H1 (cell line): ENCODE results near the gene MRM1. TPM values are rescaled to one million over a fixed set of nuclear protein-coding genes. Genes with fewer than 3 reads are reported as not detected.

Experiments
- CTCF ChIA-PET: fragments of 300-600 bp; sonication (Branson Sonifier 250); formaldehyde crosslinking; loops from one replicate; lab custom pipeline; 2021; ENCODE audit not compliant: partially characterized antibody; lab: Charles Lee
- POLR2A ChIA-PET: fragments of 300-600 bp; sonication (Branson Sonifier 250); formaldehyde crosslinking; loops from one replicate; lab custom pipeline; 2021; ENCODE audit warnings: inconsistent platforms; ENCODE audit not compliant: partially characterized antibody; lab: Charles Lee
- DNase-seq, 2 experiments: peaks; one replicate each; pipeline versions ENCODE4 v3.0.0 to v3.0.0-alpha.2; 2010 to 2022; ENCODE audit warnings: low spot score in 2 of 2, low read depth in 1 of 2, mixed read lengths in 1 of 2
- FAIRE-seq: peaks from 2 replicates; lab custom pipeline; 2011; peaks lifted over from hg19 to GRCh38; lab: Jason Lieb, UNC
- H2AFZ ChIP-seq: 2 replicates; pipeline ENCODE4 v1.8.1; 2012; ENCODE audit warnings: low read length, inconsistent platforms
- H2AK5ac ChIP-seq: 2 replicates; pipeline ENCODE4 v1.6.1; 2013; ENCODE audit warnings: low read depth, low read length
- H2BK120ac ChIP-seq: replicated peaks from 2 replicates; pipeline ENCODE3; 2013; ENCODE audit warnings: low read depth, low read length, inconsistent platforms
- H2BK12ac ChIP-seq: 2 replicates; pipeline ENCODE4 v1.6.1; 2013; ENCODE audit warnings: low read depth, low read length
- H2BK15ac ChIP-seq: 2 replicates; pipeline ENCODE4 v1.6.1; 2013; ENCODE audit warnings: low read length
- H2BK20ac ChIP-seq: 2 replicates; pipeline ENCODE4 v1.6.1; 2013; ENCODE audit warnings: low read length
- H2BK5ac ChIP-seq: 2 replicates; pipeline ENCODE4 v1.6.1; 2013; ENCODE audit warnings: low read depth, low read length
- H3K14ac ChIP-seq: 2 replicates; pipeline ENCODE4 v1.6.1; 2013; ENCODE audit warnings: inconsistent platforms; ENCODE audit not compliant: insufficient read length
- H3K18ac ChIP-seq: 2 replicates; pipeline ENCODE4 v1.6.1; 2013; ENCODE audit warnings: low read length; ENCODE audit errors: extremely low read depth
- H3K23ac ChIP-seq: 2 replicates; pipeline ENCODE4 v1.6.1; 2013; ENCODE audit warnings: inconsistent platforms; ENCODE audit not compliant: insufficient read length
- H3K23me2 ChIP-seq: 2 replicates; pipeline ENCODE4 v1.6.1; 2013; ENCODE audit warnings: low read depth, low read length
- H3K27ac ChIP-seq: 2 replicates; pipeline ENCODE4 v1.6.1; 2011; ENCODE audit warnings: low read depth, low read length, inconsistent platforms
- H3K27me3 ChIP-seq, 4 experiments: replicated peaks in 1 of 4; 1 replicate in 1 of 4; 2 replicates in 3 of 4; pipeline versions ENCODE4 v1.6.1 to v1.8.1; 2011 to 2013; ENCODE audit warnings: low read length in 3 of 4, mild to moderate bottlenecking in 3 of 4, inconsistent platforms in 2 of 4, mixed read lengths in 2 of 4, moderate library complexity in 1 of 4; ENCODE audit not compliant: control insufficient read depth in 3 of 4, insufficient read depth in 3 of 4; ENCODE audit errors: extremely low read depth in 1 of 4
- H3K36me3 ChIP-seq, 4 experiments: 2 replicates each; pipeline versions ENCODE4 v1.6.1 to v1.8.1; 2011 to 2013; ENCODE audit warnings: mild to moderate bottlenecking in 4 of 4, low read length in 3 of 4, moderate library complexity in 2 of 4, control low read depth in 1 of 4, inconsistent platforms in 1 of 4; ENCODE audit not compliant: insufficient read depth in 4 of 4, control insufficient read depth in 2 of 4
- H3K4ac ChIP-seq: replicated peaks from 2 replicates; pipeline ENCODE3; 2013; ENCODE audit warnings: low read length, low read depth, mixed read lengths, inconsistent platforms; ENCODE audit not compliant: insufficient read length
- H3K4me1 ChIP-seq, 4 experiments: replicated peaks in 1 of 4; 1 replicate in 1 of 4; 2 replicates in 3 of 4; pipeline versions ENCODE4 v1.6.1 to v1.8.1; 2011 to 2013; ENCODE audit warnings: low read length in 3 of 4, inconsistent platforms in 2 of 4, mixed read lengths in 1 of 4; ENCODE audit not compliant: insufficient read depth in 4 of 4, control insufficient read depth in 3 of 4
- H3K4me2 ChIP-seq, 2 experiments: 2 replicates each; pipeline versions ENCODE4 v1.6.1 to v1.8.1; 2011 to 2013; ENCODE audit warnings: low read depth in 2 of 2, low read length in 2 of 2, control low read depth in 1 of 2, inconsistent platforms in 1 of 2, mild to moderate bottlenecking in 1 of 2; ENCODE audit not compliant: insufficient read depth in 1 of 2
- H3K4me3 ChIP-seq, 4 experiments: fragments of 200-600, 300-600 bp in 1 of 4; sonication (generic), shearing (Covaris generic), sonication (Bioruptor Twin) in 1 of 4; 2 replicates each; pipeline versions ENCODE4 v1.5.1 to v1.8.1; 2011 to 2016; ENCODE audit warnings: low read length in 4 of 4, low read depth in 3 of 4, control low read depth in 2 of 4, inconsistent platforms in 2 of 4, mild to moderate bottlenecking in 2 of 4, mixed read lengths in 1 of 4, moderate library complexity in 1 of 4; ENCODE audit not compliant: insufficient read depth in 2 of 4; ENCODE audit errors: extremely low read depth in 1 of 4
- H3K56ac ChIP-seq: replicated peaks from 2 replicates; pipeline ENCODE3; 2013; ENCODE audit warnings: low read depth, mild to moderate bottlenecking, mixed read lengths, low read length, inconsistent platforms; ENCODE audit not compliant: insufficient read length
- H3K79me1 ChIP-seq: 2 replicates; pipeline ENCODE4 v1.6.1; 2013; ENCODE audit warnings: low read depth, low read length, control low read depth
- H3K79me2 ChIP-seq, 2 experiments: 2 replicates each; pipeline versions ENCODE4 v1.6.1 to v1.8.1; 2012 to 2013; ENCODE audit warnings: low read length in 2 of 2, mild to moderate bottlenecking in 2 of 2, inconsistent platforms in 1 of 2; ENCODE audit not compliant: insufficient read depth in 2 of 2, control insufficient read depth in 1 of 2
- H3K9ac ChIP-seq, 4 experiments: replicated peaks in 1 of 4; 1 replicate in 1 of 4; 2 replicates in 3 of 4; pipeline versions ENCODE4 v1.6.1 to v1.8.1; 2011 to 2013; ENCODE audit warnings: low read depth in 3 of 4, low read length in 3 of 4, control low read depth in 2 of 4, mild to moderate bottlenecking in 2 of 4, moderate library complexity in 2 of 4, inconsistent platforms in 1 of 4; ENCODE audit errors: extremely low read depth in 1 of 4
- H3K9me3 ChIP-seq, 2 experiments: 2 replicates each; pipeline versions ENCODE4 v1.6.1 to v1.8.1; 2012 to 2013; ENCODE audit warnings: mild to moderate bottlenecking in 2 of 2, moderate library complexity in 2 of 2, control low read depth in 1 of 2, inconsistent platforms in 1 of 2, low read depth in 1 of 2, low read length in 1 of 2, mixed read lengths in 1 of 2; ENCODE audit not compliant: insufficient read depth in 2 of 2
- H4K20me1 ChIP-seq, 2 experiments: replicated peaks in 1 of 2; 2 replicates each; pipeline versions ENCODE3 to v1.8.1; 2011 to 2013; ENCODE audit warnings: inconsistent platforms in 2 of 2, low read length in 2 of 2, mild to moderate bottlenecking in 1 of 2; ENCODE audit not compliant: insufficient read depth in 2 of 2, control insufficient read depth in 1 of 2
- H4K5ac ChIP-seq: 2 replicates; pipeline ENCODE4 v1.6.1; 2013; ENCODE audit warnings: low read length, low read depth, mixed read lengths, inconsistent platforms; ENCODE audit not compliant: insufficient read length
- H4K8ac ChIP-seq: 2 replicates; pipeline ENCODE4 v1.8.0; 2013; ENCODE audit warnings: mild to moderate bottlenecking, moderate library complexity, low read length, inconsistent platforms; ENCODE audit not compliant: insufficient read depth; ENCODE audit errors: extremely low read depth
- H4K91ac ChIP-seq: replicated peaks from 2 replicates; pipeline ENCODE3; 2013; ENCODE audit warnings: low read length, mixed read lengths, inconsistent platforms; ENCODE audit not compliant: insufficient read length
- BACH1 ChIP-seq: IDR thresholded peaks from 2 replicates; pipeline ENCODE4 v1.6.1; 2012; ENCODE audit warnings: low read length, improper control_type of control experiment
- CBX8 ChIP-seq: fragments of 300-800, 300-1000 bp; sonication (generic); IDR thresholded peaks from 2 replicates; pipeline ENCODE4 v1.7.1; 2016; ENCODE audit warnings: low read depth, low read length, borderline replicate concordance
- CREB1 ChIP-seq: IDR thresholded peaks from 2 replicates; pipeline ENCODE4 v1.6.1; 2012; ENCODE audit warnings: inconsistent platforms
- EP300 ChIP-seq, 2 experiments: IDR thresholded peaks; 1 replicate in 1 of 2; 2 replicates in 1 of 2; pipeline ENCODE4 v1.6.1; 2011 to 2012; ENCODE audit warnings: low read depth in 2 of 2, low read length in 2 of 2, mild to moderate bottlenecking in 2 of 2, borderline replicate concordance in 1 of 2, inconsistent platforms in 1 of 2, moderate library complexity in 1 of 2
- JUN ChIP-seq: IDR thresholded peaks from 2 replicates; pipeline ENCODE4 v1.6.1; 2011; ENCODE audit warnings: low read depth, mild to moderate bottlenecking, improper control_type of control experiment, low read length
- KDM5A ChIP-seq: fragments of 200-600 bp; IDR thresholded peaks from 2 replicates; pipeline ENCODE4 v1.7.1; 2012; ENCODE audit warnings: mild to moderate bottlenecking, low read length, inconsistent platforms, mixed read lengths
- PHF8 ChIP-seq: fragments of 200-600 bp; sonication (generic); conservative IDR thresholded peaks from 2 replicates; pipeline ENCODE4 v1.7.1; 2012; ENCODE audit warnings: low read depth, mild to moderate bottlenecking, inconsistent platforms, low read length, moderate library complexity
- RXRA ChIP-seq: IDR thresholded peaks from 2 replicates; pipeline ENCODE4 v1.6.1; 2011; ENCODE audit warnings: low read depth, mild to moderate bottlenecking, low read length, moderate library complexity; ENCODE audit not compliant: insufficient read depth
- SP4 ChIP-seq: IDR thresholded peaks from 2 replicates; pipeline ENCODE4 v1.6.1; 2012; ENCODE audit warnings: low read length, inconsistent platforms
- TBP ChIP-seq: IDR thresholded peaks from 2 replicates; pipeline ENCODE4 v1.6.1; 2011; ENCODE audit warnings: low read depth, low read length, improper control_type of control experiment
- WGBS, 2 experiments: shearing (Covaris generic) in 1 of 2; methylation state at CpG; one replicate each; pipeline versions ENCODE4 v1.1.6 to v1.1.7; 2013 to 2015; ENCODE audit warnings: low lambda C conversion rate in 2 of 2, mixed read lengths in 2 of 2, inconsistent platforms in 1 of 2, low coverage in 1 of 2, missing lambda C conversion rate in 1 of 2; ENCODE audit not compliant: insufficient replicate concordance in 2 of 2, insufficient coverage in 1 of 2, insufficient read length in 1 of 2; ENCODE audit errors: extremely low coverage in 1 of 2, missing lambda C conversion rate in 1 of 2; 5-methylcytosine and 5-hydroxymethylcytosine counted together
- polyA plus RNA-seq, 7 experiments: library from polyadenylated mRNA; depleted of rRNA in 3 of 7; stranded (reverse) in 5 of 7; unstranded in 2 of 7; fragments of >200 nt in 5 of 7; fragments of 200-250 nt in 2 of 7; gene quantifications; 1 replicate in 5 of 7; 2 replicates in 1 of 7; 4 replicates in 1 of 7; pipeline versions ENCODE4 v1.2.1 to v1.2.3, GENCODE V29; 2011 to 2013; ENCODE audit warnings: missing spikeins in 2 of 7, mixed read lengths in 2 of 7
- total RNA-seq: library from RNA; stranded (reverse); fragmentation: NEBNext Ultra II Directional; extraction: Animal tissue kit (Norgen Biotek cat#: 25700); gene quantifications from 2 replicates; pipeline ENCODE4 v1.2.1, GENCODE V29; 2021
- TF ChIP-seq, protein P1 (sequence below): IDR thresholded peaks from 2 replicates; pipeline ENCODE4 v1.6.1; 2012; ENCODE audit warnings: inconsistent platforms

Gene MRM1
- total and polyA plus RNA-seq, 2 of the 8 experiments (the other 6 are each of a cell fraction or from before 2014, with no cell fraction given): 9.9 to 11.2 TPM

DNA sequence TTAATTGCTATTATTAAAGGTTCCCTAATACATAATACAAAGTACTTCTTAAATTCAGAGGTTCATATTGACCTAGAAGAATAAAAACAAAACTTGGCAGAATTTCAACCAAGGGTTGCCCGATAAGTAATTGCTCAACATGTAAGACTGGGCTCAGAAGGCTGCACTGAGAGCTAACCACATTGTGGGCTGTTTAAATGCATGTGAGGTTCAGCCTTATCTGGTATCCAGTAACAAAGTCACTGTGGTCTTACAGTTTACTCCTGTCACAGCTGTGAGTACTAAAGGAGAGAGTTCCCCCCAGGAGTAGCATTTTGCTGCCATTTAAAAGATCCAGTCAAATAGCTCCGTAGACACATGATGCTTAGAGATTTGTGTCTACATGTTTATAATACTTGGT, 11.3 kb upstream of the MRM1 start:
- H4K91ac ChIP-seq: no peak overlapping the region
- POLR2A ChIA-PET: interaction anchor here (4.0 to 6.4 kb wide), 2 partner anchors 12 to 44 kb away, joined by 22 to 55 read pairs; partner anchors contain the start of genes GGNBP2 and MRM1
- no peak overlapping the region for H3K18ac ChIP-seq
- H2BK15ac ChIP-seq: no peak overlapping the region
- no peak overlapping the region for H3K4ac ChIP-seq
- H3K36me3 ChIP-seq: peaks cover 8 to 33% (median 21%) of the 10 kb centered on the region in 4 experiments; a peak in 7 of 8 replicates
- H3K23me2 ChIP-seq: peaks cover 7% of the 10 kb centered on the region
- no peak overlapping the region for H4K8ac ChIP-seq
- WGBS, 2 experiments: 94% methylated on average over 2 of the region's 2 CpGs; no CpG with 5 or more reads in 1 of the 2 experiments
- no peak overlapping the region for H2BK5ac ChIP-seq
- no peaks in the 10 kb centered on the region for H3K9me3 ChIP-seq
- FAIRE-seq: no peak
- CTCF ChIA-PET: no interaction called here
- H2BK20ac ChIP-seq: no peak overlapping the region
- H3K14ac ChIP-seq: no peak overlapping the region
- no peak for DNase-seq
- TF ChIP-seq TBP (no peak), SP4 (no peak), CREB1 (no peak), CBX8 (no peak), KDM5A (no peak), EP300 (IDR thresholded peaks at IDR 0.05; ENCODE audit: borderline replicate concordance in 1 of 2, low read depth in 2 of 2, low read length in 2 of 2) (no peak), RXRA (no peak), JUN (no peak), PHF8 (no peak), BACH1 (no peak)
- TF ChIP-seq, protein P1, sequence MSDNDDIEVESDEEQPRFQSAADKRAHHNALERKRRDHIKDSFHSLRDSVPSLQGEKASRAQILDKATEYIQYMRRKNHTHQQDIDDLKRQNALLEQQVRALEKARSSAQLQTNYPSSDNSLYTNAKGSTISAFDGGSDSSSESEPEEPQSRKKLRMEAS: no peak
- no peak overlapping the region for H3K9ac ChIP-seq
- no peak overlapping the region for H3K4me3 ChIP-seq
- no peak overlapping the region for H3K56ac ChIP-seq
- H3K79me1 ChIP-seq: peaks cover 3% of the 10 kb centered on the region; the same call in 1 of the 2 replicates
- H3K27ac ChIP-seq: no peak overlapping the region
- no peak overlapping the region for H2AFZ ChIP-seq
- no peak overlapping the region for H3K4me2 ChIP-seq
- H4K5ac ChIP-seq: no peak overlapping the region
- H3K4me1 ChIP-seq: peaks cover 0 to 15% (median 11%) of the 10 kb centered on the region in 4 experiments; a peak in 5 of 7 replicates
- H2BK12ac ChIP-seq: no peak overlapping the region
- no peak overlapping the region for H2BK120ac ChIP-seq
- no peak overlapping the region for H3K23ac ChIP-seq
- H2AK5ac ChIP-seq: no peak overlapping the region
- peaks cover 0 to 3% of the 10 kb centered on the region in 2 experiments for H4K20me1 ChIP-seq
- H3K79me2 ChIP-seq: peaks cover 5 to 16% of the 10 kb centered on the region in 2 experiments; a peak in 3 of 4 replicates
- no peaks in the 10 kb centered on the region for H3K27me3 ChIP-seq
